Nephron (organoid): ENCODE data around the gene IL13RA1.

Experiments used
- H3K27ac Mint-ChIP-seq, 3 experiments: 2 replicates each; pipeline ENCODE4 v1.8.0; 2020; ENCODE audit warnings: mixed read lengths in 3 of 3, mild to moderate bottlenecking in 2 of 3, moderate library complexity in 1 of 3
- H3K27me3 Mint-ChIP-seq: 2 replicates; pipeline ENCODE4 v1.8.0; 2021; ENCODE audit warnings: low read depth, mild to moderate bottlenecking, moderate library complexity, mixed read lengths
- H3K36me3 Mint-ChIP-seq: 2 replicates; pipeline ENCODE4 v1.8.0; 2020; ENCODE audit warnings: low read depth, mixed read lengths
- H3K4me1 Mint-ChIP-seq: 2 replicates; pipeline ENCODE4 v1.8.0; 2020; ENCODE audit warnings: mixed read lengths
- H3K4me3 Mint-ChIP-seq, 3 experiments: 2 replicates each; pipeline ENCODE4 v1.8.0; 2020; ENCODE audit warnings: mild to moderate bottlenecking in 3 of 3, mixed read lengths in 3 of 3, moderate library complexity in 2 of 3
- H3K9me3 Mint-ChIP-seq: 2 replicates; pipeline ENCODE4 v1.8.0; 2020; ENCODE audit warnings: mixed read lengths
- CTCF ChIP-seq, 3 experiments: fragments of 200-600 bp; sonication (generic); IDR thresholded peaks; one replicate each; pipeline ENCODE4 v1.5.0; 2021; ENCODE audit warnings: antibody characterized with exemption in 3 of 3; ENCODE audit not compliant: unreplicated experiment in 3 of 3

Gene IL13RA1

GRCh38 chrX:118717678-118718391 lies 9.6 kb upstream of the IL13RA1 start:
- no peak overlapping the region for H3K27ac Mint-ChIP-seq
- no peaks in the 10 kb centered on the region for H3K27me3 Mint-ChIP-seq
- no peak overlapping the region for H3K4me3 Mint-ChIP-seq
- no peaks in the 10 kb centered on the region for H3K4me1 Mint-ChIP-seq
- TF ChIP-seq CTCF (IDR thresholded peaks at IDR 0.05; ENCODE audit: unreplicated experiment in 3 of 3) = no peak
- H3K36me3 Mint-ChIP-seq = no peaks in the 10 kb centered on the region
- H3K9me3 Mint-ChIP-seq = peaks cover 21% of the 10 kb centered on the region

GRCh38 chrX:118718737-118719136 lies 8.7 kb upstream of the IL13RA1 start:
- H3K4me3 Mint-ChIP-seq = no peak overlapping the region
- no peaks in the 10 kb centered on the region for H3K36me3 Mint-ChIP-seq
- H3K27ac Mint-ChIP-seq = no peak overlapping the region
- peaks cover 21% of the 10 kb centered on the region for H3K9me3 Mint-ChIP-seq
- no peaks in the 10 kb centered on the region for H3K4me1 Mint-ChIP-seq
- TF ChIP-seq CTCF (IDR thresholded peaks at IDR 0.05; ENCODE audit: unreplicated experiment in 3 of 3) = no peak
- H3K27me3 Mint-ChIP-seq = peaks cover 4% of the 10 kb centered on the region

- Mint-ChIP-seq H3K9me3 (peaks cover 18% of the 10 kb centered on the region), H3K36me3 (no peaks in the 10 kb centered on the region)
- no peak for TF ChIP-seq CTCF (IDR thresholded peaks at IDR 0.05; ENCODE audit: unreplicated experiment in 3 of 3)
Observed at GRCh38 chrX:118720058-118720707, 7.2 kb upstream of the IL13RA1 start.

GRCh38 chrX:118723376-118723775 lies 4.0 kb upstream of the IL13RA1 start:
- H3K36me3 Mint-ChIP-seq = no peaks in the 10 kb centered on the region
- no peak for TF ChIP-seq CTCF (IDR thresholded peaks at IDR 0.05; ENCODE audit: unreplicated experiment in 3 of 3)
- H3K27ac Mint-ChIP-seq = no peak overlapping the region
- peaks cover 12% of the 10 kb centered on the region for H3K4me1 Mint-ChIP-seq
- H3K9me3 Mint-ChIP-seq = peaks cover 18% of the 10 kb centered on the region
- peaks cover 6% of the 10 kb centered on the region for H3K27me3 Mint-ChIP-seq
- no peak overlapping the region for H3K4me3 Mint-ChIP-seq

More at GRCh38 chrX:118720058-118720707, 7.2 kb upstream of the IL13RA1 start:
- Mint-ChIP-seq H3K27me3 (peaks cover 6% of the 10 kb centered on the region), H3K27ac (no peak overlapping the region), H3K4me1 (peaks cover 4% of the 10 kb centered on the region), H3K4me3 (no peak overlapping the region)

- H3K27ac Mint-ChIP-seq = no peak overlapping the region
- no peaks in the 10 kb centered on the region for H3K36me3 Mint-ChIP-seq
- TF ChIP-seq CTCF (IDR thresholded peaks at IDR 0.05; ENCODE audit: unreplicated experiment in 3 of 3) = no peak
- peaks cover 6% of the 10 kb centered on the region for H3K27me3 Mint-ChIP-seq
- H3K9me3 Mint-ChIP-seq = peaks cover 18% of the 10 kb centered on the region
- H3K4me1 Mint-ChIP-seq = peaks cover 19% of the 10 kb centered on the region
- H3K4me3 Mint-ChIP-seq = no peak overlapping the region
Observed at GRCh38 chrX:118724365-118724764, 3.0 kb upstream of the IL13RA1 start.
